SK-N-SH (cell line): ENCODE data around the gene NPAS3.

Experiments used
- CTCF ChIP-seq: fragments of 200-600 bp; sonication (generic); IDR thresholded peaks from 2 replicates; pipeline ENCODE4 v1.6.1; 2017; ENCODE audit warnings: antibody characterized with exemption, mild to moderate bottlenecking, moderate library complexity
- EZH2phosphoT487 ChIP-seq: fragments of 200-600 bp; sonication (generic); IDR thresholded peaks from 2 replicates; pipeline ENCODE4 v1.6.1; 2017; ENCODE audit warnings: low read depth, mixed run types, mild to moderate bottlenecking, antibody characterized with exemption, moderate library complexity, borderline replicate concordance
- FOXJ3 ChIP-seq: sonication (generic); formaldehyde crosslinking; IDR thresholded peaks from 2 replicates; pipeline ENCODE4 v1.5.1; 2020; ENCODE audit warnings: mild to moderate bottlenecking, missing genetic modification reagents
- MAX ChIP-seq: IDR thresholded peaks from 2 replicates; pipeline ENCODE4 v1.4.0; 2012; ENCODE audit warnings: low read depth
- MXI1 ChIP-seq: IDR thresholded peaks from 2 replicates; pipeline ENCODE4 v1.6.1; 2012; ENCODE audit warnings: mild to moderate bottlenecking, low read depth, low read length, improper control_type of control experiment
- PBX3 ChIP-seq: IDR thresholded peaks from 2 replicates; pipeline ENCODE4; 2012
- USF2 ChIP-seq: fragments of 150-350 bp; IDR thresholded peaks from 2 replicates; pipeline ENCODE4 v1.6.1; 2017; ENCODE audit warnings: antibody characterized with exemption, low read length, low read depth, borderline replicate concordance
- ZBTB33 ChIP-seq: IDR thresholded peaks from 2 replicates; pipeline ENCODE4 v1.4.0; 2012; ENCODE audit warnings: low read depth, borderline replicate concordance

- TF ChIP-seq CTCF, result no peak
- no peak for TF ChIP-seq USF2
- no peak for TF ChIP-seq MXI1
- no peak for TF ChIP-seq PBX3
- TF ChIP-seq MAX, result no peak
- TF ChIP-seq FOXJ3 (CRISPR knock-in tag), result no peak
- TF ChIP-seq ZBTB33, result no peak
- no peak for TF ChIP-seq EZH2phosphoT487
Observed at GRCh38 chr14:33123281-33123680, 184.6 kb downstream of the NPAS3 start.
